GM23248 (cell line): ENCODE measurements around the gene TNS3. TPM values are rescaled to one million over a fixed set of nuclear protein-coding genes. Genes with fewer than 3 reads are reported as not detected.

Source experiments
- DNase-seq: peaks from one replicate; pipeline ENCODE4 v3.0.0-alpha.2; 2015
- H2AFZ ChIP-seq: fragments of 200-600 bp; sonication (generic); 2 replicates; pipeline ENCODE4 v1.6.1; 2016; ENCODE audit warnings: antibody characterized with exemption
- H3F3A ChIP-seq: fragments of 200-600 bp; sonication (generic); 2 replicates; pipeline ENCODE4 v1.6.1; 2016; ENCODE audit warnings: mild to moderate bottlenecking, antibody characterized with exemption, mixed run types; ENCODE audit not compliant: insufficient read depth
- H3K27ac ChIP-seq: fragments of 200-600 bp; sonication (generic); 2 replicates; pipeline ENCODE4 v1.5.1; 2016; ENCODE audit warnings: mild to moderate bottlenecking
- H3K27me3 ChIP-seq: fragments of 200-600 bp; sonication (generic); replicated peaks from 2 replicates; pipeline ENCODE4 v1.6.1; 2016; ENCODE audit warnings: mild to moderate bottlenecking; ENCODE audit not compliant: insufficient read depth
- H3K36me3 ChIP-seq: fragments of 200-600 bp; sonication (generic); 2 replicates; pipeline ENCODE4 v1.6.1; 2016; ENCODE audit warnings: low read depth, mild to moderate bottlenecking
- H3K4me1 ChIP-seq: fragments of 200-600 bp; sonication (generic); 2 replicates; pipeline ENCODE4 v1.6.1; 2016; ENCODE audit warnings: mild to moderate bottlenecking; ENCODE audit not compliant: insufficient read depth
- H3K4me2 ChIP-seq: fragments of 200-600 bp; sonication (generic); one replicate; pipeline ENCODE4 v1.6.1; 2016; ENCODE audit warnings: mild to moderate bottlenecking; ENCODE audit not compliant: unreplicated experiment
- H3K4me3 ChIP-seq: fragments of 200-600 bp; sonication (generic); 2 replicates; pipeline ENCODE4 v1.5.1; 2016; ENCODE audit warnings: mild to moderate bottlenecking
- H3K79me2 ChIP-seq: fragments of 200-600 bp; sonication (generic); 2 replicates; pipeline ENCODE4 v1.6.1; 2016; ENCODE audit warnings: mild to moderate bottlenecking; ENCODE audit not compliant: insufficient read depth
- H3K9ac ChIP-seq: fragments of 200-600 bp; sonication (generic); 2 replicates; pipeline ENCODE4 v1.6.1; 2016; ENCODE audit warnings: mild to moderate bottlenecking
- H3K9me2 ChIP-seq: fragments of 200-600 bp; sonication (generic); 2 replicates; pipeline ENCODE4 v1.6.1; 2016; ENCODE audit warnings: mixed run types, mild to moderate bottlenecking, moderate library complexity; ENCODE audit not compliant: insufficient read depth
- H3K9me3 ChIP-seq: fragments of 200-600 bp; sonication (generic); one replicate; pipeline ENCODE4 v1.6.1; 2017; ENCODE audit warnings: low read depth
- H4K20me1 ChIP-seq: fragments of 200-600 bp; sonication (generic); 2 replicates; pipeline ENCODE4 v1.6.0; 2016; ENCODE audit not compliant: insufficient read depth
- EZH2 ChIP-seq: fragments of 200-600 bp; sonication (generic); IDR thresholded peaks from 2 replicates; pipeline ENCODE4 v1.6.1; 2018; ENCODE audit warnings: antibody characterized with exemption, mild to moderate bottlenecking; ENCODE audit not compliant: insufficient read depth, poor library complexity, severe bottlenecking
- EZH2phosphoT487 ChIP-seq: fragments of 200-600 bp; sonication (generic); IDR thresholded peaks from 2 replicates; pipeline ENCODE4 v1.6.1; 2018; ENCODE audit warnings: antibody characterized with exemption, moderate library complexity, mild to moderate bottlenecking, low read depth; ENCODE audit not compliant: insufficient read depth
- WGBS, 2 experiments: methylation state at CpG; one replicate each; pipeline ENCODE4 v1.1.6; 2015 to 2017; ENCODE audit warnings: low lambda C conversion rate in 2 of 2, low coverage in 1 of 2; ENCODE audit errors: missing lambda C conversion rate in 2 of 2; 5-methylcytosine and 5-hydroxymethylcytosine counted together
- in situ Hi-C: fragments of 300-500 bp; cut with MboI; formaldehyde crosslinking; loops from 2 replicates; pipeline ENCODE4 v1.15.0; 2020
- polyA plus RNA-seq: library from polyadenylated mRNA; unstranded; fragments of >200 nt; fragmentation: Nextera tagmentation; extraction: Ambion mirVana; gene quantifications from 2 replicates; pipeline ENCODE4 v1.2.1, GENCODE V29; 2016
- total RNA-seq: library from RNA; depleted of rRNA; stranded (reverse); fragments of >200 nt; shearing (Covaris generic); gene quantifications from 2 replicates; pipeline ENCODE4 v1.2.3, GENCODE V29; 2014

The TNS3 gene
- total and polyA plus RNA-seq, 2 experiments from 2014 or later = 18.6 to 47.0 TPM

DNA sequence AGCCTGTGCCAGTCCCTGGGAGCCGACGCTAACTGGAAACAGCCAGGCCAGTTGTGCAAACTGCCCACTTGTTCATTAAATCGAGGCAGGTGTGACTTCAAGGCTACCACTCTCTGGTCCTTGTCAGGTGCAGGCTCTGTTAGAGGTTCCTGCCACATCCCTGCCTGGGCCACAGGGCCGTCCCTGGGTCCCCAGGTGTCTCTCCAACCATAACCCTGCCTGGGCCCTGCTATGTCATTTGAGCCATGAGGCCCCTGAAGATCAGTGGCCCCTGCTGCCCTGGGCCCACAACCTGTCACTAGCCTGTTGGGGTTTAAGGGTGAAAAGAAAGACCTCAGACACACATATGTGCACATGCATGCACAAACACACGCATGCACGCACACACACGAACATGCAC lies 326.9 kb downstream of the TNS3 start:
- no peaks in the 10 kb centered on the region for H3K9me2 ChIP-seq
- H3K27ac ChIP-seq = no peak overlapping the region
- H3K9me3 ChIP-seq = no peaks in the 10 kb centered on the region
- TF ChIP-seq EZH2 (no peak), EZH2phosphoT487 (no peak)
- 72% methylated on average over 7 of the region's 7 CpGs for WGBS, 2 experiments
- H2AFZ ChIP-seq = peak overlapping the region; percentile 93; the same call in 1 of the 2 replicates
- no peak for DNase-seq
- H4K20me1 ChIP-seq = no peaks in the 10 kb centered on the region
- 0 out of 2 replicates have a peak, but pooled peaks cover 8% of the 10 kb centered on the region for H3K4me1 ChIP-seq
- no peak overlapping the region for H3K4me3 ChIP-seq
- no peak overlapping the region for H3K9ac ChIP-seq
- H3F3A ChIP-seq = no peaks in the 10 kb centered on the region
- H3K79me2 ChIP-seq = no peaks in the 10 kb centered on the region
- peak overlapping the region; percentile 92 for H3K4me2 ChIP-seq
- in situ Hi-C loops = no loop called here
- H3K27me3 ChIP-seq = no peaks in the 10 kb centered on the region
- no peaks in the 10 kb centered on the region for H3K36me3 ChIP-seq

DNA sequence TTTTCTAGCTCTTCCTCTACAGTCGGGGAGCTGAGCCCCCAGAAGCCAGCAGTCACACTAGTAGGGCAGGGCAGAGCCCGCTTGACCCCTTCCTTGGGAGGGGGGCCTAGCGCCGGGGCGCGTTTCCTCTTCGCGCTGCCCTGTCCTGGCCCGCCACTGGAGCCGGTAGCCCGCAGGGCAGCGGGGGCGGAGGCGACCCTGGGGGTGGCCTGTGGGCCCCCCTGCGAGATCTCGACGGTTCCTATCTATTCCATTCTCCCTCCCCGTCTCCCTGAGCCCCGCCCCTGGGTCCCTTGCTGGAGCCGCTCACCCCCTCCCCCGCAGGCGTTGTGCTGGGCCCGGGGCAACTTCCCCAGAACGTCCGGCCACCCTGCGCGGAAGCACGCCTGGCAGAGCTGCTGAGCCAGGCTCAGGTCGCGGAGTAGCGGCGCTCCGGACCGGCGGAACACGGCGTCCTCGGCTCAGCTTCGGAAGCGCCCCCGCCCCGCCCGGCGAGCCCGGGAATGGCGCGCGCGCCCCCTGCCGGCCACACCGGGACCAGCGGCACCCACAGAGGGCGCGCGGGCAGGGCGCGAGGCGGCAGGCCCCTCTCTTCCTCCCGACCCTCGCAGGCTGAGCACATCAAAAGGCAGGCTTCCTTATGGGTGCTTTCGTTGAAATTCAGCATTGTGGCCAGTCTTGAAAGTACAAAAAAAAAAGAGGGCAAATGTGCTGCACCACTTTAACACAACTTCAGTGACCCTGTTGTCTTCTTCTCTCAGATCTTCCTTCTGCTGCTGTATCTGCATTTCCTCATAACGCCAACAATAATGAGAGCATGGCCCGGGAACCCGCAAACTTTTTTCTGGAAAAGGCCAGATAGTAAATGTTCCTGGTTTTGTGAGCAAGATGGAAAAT lies 327.6 kb downstream of the TNS3 start:
- Histone ChIP-seq H3K4me1 (0 out of 2 replicates have a peak, but pooled peaks cover 8% of the 10 kb centered on the region), H3K9me3 (no peaks in the 10 kb centered on the region), H3K4me3 (peak overlapping the region; percentile 76), H3K4me2 (peak overlapping the region; percentile 92), H3K79me2 (no peaks in the 10 kb centered on the region), H3K9me2 (no peaks in the 10 kb centered on the region), H3F3A (no peaks in the 10 kb centered on the region), H3K9ac (peak overlapping the region; percentile 76), H4K20me1 (no peaks in the 10 kb centered on the region), H3K27ac (peak overlapping the region; percentile 42), H2AFZ (peak overlapping the region; percentile 93), H3K36me3 (no peaks in the 10 kb centered on the region), H3K27me3 (no peaks in the 10 kb centered on the region)
- 0 to 1% methylated on average over 39 to 64 of the region's 64 CpGs for WGBS, 2 experiments
- in situ Hi-C loops = no loop called here
- TF ChIP-seq EZH2phosphoT487 (no peak), EZH2 (no peak)
- DNase-seq = peak; percentile 85

DNA sequence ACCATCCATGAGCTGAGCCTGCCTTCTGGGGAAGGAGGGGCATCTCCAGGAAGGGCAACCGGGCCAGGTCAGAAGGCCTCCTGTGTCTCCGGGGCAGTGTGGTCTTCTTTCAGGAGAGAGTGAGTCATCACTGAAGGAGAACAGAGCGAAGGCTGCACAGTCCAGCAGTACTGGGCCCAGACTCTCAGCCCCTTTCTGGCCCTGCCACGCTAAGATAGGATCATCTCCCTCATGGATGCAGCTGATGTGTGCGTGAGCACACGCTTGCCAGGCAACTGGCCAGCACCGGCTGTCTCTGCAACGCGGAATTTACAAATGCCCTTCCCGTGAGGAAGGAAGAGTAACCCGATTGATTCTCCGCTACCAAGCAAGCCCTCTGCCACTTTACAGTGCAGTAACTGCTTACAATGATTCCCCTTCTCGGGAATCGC lies 328.2 kb downstream of the TNS3 start:
- Histone ChIP-seq H3K4me2 (peak overlapping the region; percentile 92), H3K4me1 (0 out of 2 replicates have a peak, but pooled peaks cover 8% of the 10 kb centered on the region), H3K27me3 (no peaks in the 10 kb centered on the region), H3K27ac (peak overlapping the region; percentile 42), H3K4me3 (peak overlapping the region; percentile 76), H3K36me3 (no peaks in the 10 kb centered on the region), H2AFZ (peak overlapping the region; percentile 93), H3K79me2 (no peaks in the 10 kb centered on the region), H3K9me2 (no peaks in the 10 kb centered on the region), H3K9ac (peak overlapping the region; percentile 76), H3F3A (no peaks in the 10 kb centered on the region), H3K9me3 (no peaks in the 10 kb centered on the region), H4K20me1 (no peaks in the 10 kb centered on the region)
- peak; percentile 87 for DNase-seq
- 2 to 3% methylated on average over 14 of the region's 14 CpGs for WGBS, 2 experiments
- TF ChIP-seq EZH2phosphoT487 = no peak
- no peak for TF ChIP-seq EZH2
- in situ Hi-C loops = no loop called here

DNA sequence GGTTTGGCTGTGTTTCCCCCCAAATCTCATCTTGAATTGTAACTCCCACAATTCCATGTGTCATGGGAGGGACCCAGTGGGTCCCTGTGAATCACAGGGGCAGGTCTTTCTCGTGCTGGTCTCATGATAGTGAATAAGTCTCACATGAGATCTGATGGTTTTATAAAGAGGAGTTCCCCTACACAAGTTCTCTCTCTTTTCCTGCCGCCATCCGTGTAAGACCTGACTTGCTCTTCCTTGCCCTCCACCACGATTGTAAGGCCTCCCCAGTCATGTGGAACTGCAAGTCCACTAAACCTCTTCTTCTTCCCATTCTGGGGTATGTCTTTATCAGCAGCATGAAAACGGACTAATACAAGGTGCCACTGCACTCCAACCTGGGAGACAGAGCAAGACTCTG lies 329.2 kb downstream of the TNS3 start:
- DNase-seq = no peak
- H3K9ac ChIP-seq = no peak overlapping the region
- H3K27me3 ChIP-seq = no peaks in the 10 kb centered on the region
- H3K36me3 ChIP-seq = no peaks in the 10 kb centered on the region
- 0 out of 2 replicates have a peak, but pooled peaks cover 8% of the 10 kb centered on the region for H3K4me1 ChIP-seq
- H3F3A ChIP-seq = no peaks in the 10 kb centered on the region
- H3K9me3 ChIP-seq = no peaks in the 10 kb centered on the region
- H3K4me2 ChIP-seq = no peak overlapping the region
- no peak overlapping the region for H3K4me3 ChIP-seq
- H3K9me2 ChIP-seq = no peaks in the 10 kb centered on the region
- no peak overlapping the region for H3K27ac ChIP-seq
- in situ Hi-C loops = no loop called here
- TF ChIP-seq EZH2 = no peak
- 95 to 96% methylated on average over 5 of the region's 5 CpGs for WGBS, 2 experiments
- no peaks in the 10 kb centered on the region for H3K79me2 ChIP-seq
- H2AFZ ChIP-seq = no peak overlapping the region
- no peaks in the 10 kb centered on the region for H4K20me1 ChIP-seq
